ENCODE measurements around the gene OR5K1.

GRCh38 chr3:98512576-98512975, 49.6 kb downstream of the OR5K1 start:
- no peak for TF ChIP-seq SUZ12 (IDR thresholded peaks at IDR 0.05; ENCODE audit: extremely low read depth, insufficient read depth, insufficient read length)
- no peak for TF ChIP-seq ZNF274 (IDR thresholded peaks at IDR 0.05; ENCODE audit: low read depth, low read length)

Data from NT2/D1 (cell line).